NOMO-1 treated with dmso at 0.1 percent for 144 hours (cell line): ENCODE measurements around the gene DAP.
"Not testable (repeated sequence)": the region's sequence is repeated elsewhere in the genome, so short reads cannot be mapped to it uniquely, and the experiment has no call there.

ENCODE experiments used
- DNase-seq: peaks from one replicate; lab custom pipeline; 2025; ENCODE audit not compliant: unreplicated experiment; lab: John Stamatoyannopoulos, UW

Gene DAP

DNA sequence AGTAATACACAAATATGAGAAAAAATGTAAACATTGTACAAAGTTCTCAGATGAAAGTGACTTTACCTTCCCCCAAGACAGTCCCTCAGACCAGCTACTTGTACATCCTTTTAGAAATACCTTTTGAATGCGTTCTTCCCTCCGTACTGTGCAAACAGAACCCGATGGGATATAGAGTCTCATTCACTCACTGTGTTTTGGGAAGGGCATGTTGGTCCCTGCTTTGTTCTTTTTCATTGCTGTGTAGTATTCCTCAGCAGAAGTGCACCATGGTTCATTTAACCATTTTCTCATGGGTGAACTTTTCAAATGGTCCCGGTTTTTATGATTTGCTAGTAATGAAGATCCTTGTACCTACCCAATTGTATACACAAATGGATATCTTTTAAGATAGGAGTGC is 102.8 kb downstream of the DAP start:
- DNase-seq, result no peak

DNA sequence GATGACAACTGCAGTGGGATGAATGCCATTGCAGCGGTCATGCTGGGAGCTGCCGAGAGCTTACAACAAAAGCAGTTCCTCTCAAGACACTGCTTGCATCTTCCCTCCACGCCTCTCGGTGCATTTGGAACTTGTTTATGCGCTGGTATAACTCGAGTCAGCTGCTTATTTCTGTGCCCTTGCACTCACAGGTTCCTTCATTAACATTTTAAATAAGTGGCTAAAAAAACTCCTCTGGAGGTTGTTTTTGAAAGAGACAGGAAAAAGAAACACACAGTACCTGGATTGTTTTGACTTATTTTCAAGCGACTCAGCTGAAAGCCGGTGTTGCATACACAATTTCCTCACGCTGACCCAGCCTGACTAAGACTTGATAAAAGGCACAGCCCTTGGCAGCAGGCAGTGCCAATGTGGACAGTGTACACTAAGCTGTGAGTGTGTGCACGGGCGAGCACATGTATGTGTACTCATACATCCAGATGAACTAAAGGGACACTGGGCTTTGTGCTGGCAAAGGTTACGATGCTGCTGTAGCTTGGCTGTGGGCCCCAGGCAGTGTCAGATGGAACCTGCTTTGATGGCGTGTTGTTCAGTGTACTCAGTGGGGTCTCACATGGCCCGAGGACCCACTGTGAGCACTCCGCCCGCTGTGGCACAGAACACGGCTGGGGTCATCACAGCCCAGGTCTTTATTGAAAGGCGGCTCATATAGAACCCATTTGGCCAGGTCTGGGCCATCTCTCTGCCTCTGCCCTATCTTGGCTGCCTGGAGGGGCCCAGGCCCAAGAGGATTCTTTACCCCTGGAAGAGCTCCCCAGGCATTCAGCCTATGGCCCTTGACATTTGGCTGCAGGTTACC is 104.8 kb downstream of the DAP start:
- DNase-seq, result no peak

DNA sequence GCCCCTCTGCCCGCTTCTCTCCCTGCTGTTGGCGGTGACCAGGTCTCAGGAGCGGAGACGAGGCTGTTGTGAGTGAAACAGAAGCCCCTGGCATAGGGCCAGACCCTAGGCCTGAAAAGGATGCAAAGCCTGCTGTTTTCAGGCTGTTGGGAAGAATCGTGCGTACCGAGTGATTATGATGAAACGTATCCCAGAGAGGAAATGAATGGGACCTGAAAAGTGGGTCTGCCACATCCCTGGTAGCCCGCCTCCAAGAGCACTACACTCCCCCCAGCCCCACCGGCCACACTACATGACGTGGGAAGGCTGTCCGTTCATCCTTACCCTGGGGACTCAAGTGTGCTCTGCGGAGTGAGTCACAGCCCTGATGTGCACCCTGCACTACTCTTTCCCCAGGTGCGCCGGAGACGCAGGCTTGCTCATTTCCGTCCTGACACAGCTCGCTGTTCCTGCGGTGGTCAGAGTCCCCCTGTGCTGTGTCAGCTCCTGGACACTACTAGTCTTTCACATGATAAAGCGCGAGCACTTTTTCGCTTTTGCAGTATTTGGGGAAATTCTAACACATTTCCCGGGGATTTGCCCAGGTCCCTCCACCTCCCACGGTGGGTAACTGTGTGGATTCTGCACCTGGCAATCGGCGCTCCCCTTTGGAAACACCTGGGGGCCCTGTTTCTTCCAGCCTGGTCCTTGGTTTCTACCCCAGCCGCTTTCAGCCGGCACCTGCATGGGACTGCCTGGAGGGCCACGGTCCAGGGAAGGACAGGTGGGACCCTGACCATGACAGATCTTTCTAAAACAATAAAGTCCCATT is 105.7 kb downstream of the DAP start:
- DNase-seq, result no peak

DNA sequence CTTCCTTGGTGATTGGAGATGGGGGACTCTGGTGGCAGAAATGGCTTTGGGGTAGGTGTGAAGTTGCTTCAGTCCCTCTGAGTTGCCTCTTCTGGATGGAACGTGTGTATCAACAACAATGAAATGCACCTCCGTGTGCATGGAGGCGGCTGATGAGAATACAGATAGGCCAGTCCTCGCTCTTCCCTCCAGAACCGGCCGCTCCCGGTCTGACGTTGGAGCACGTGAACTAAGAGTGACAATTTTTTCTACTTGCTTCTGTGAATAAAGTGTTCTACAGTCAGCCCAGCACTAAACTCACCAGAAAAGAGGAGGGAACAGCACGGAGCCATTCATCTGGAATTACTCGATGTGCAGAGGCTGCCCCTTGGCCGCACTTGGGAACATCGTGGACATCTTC is 106.5 kb downstream of the DAP start:
- no peak for DNase-seq

DNA sequence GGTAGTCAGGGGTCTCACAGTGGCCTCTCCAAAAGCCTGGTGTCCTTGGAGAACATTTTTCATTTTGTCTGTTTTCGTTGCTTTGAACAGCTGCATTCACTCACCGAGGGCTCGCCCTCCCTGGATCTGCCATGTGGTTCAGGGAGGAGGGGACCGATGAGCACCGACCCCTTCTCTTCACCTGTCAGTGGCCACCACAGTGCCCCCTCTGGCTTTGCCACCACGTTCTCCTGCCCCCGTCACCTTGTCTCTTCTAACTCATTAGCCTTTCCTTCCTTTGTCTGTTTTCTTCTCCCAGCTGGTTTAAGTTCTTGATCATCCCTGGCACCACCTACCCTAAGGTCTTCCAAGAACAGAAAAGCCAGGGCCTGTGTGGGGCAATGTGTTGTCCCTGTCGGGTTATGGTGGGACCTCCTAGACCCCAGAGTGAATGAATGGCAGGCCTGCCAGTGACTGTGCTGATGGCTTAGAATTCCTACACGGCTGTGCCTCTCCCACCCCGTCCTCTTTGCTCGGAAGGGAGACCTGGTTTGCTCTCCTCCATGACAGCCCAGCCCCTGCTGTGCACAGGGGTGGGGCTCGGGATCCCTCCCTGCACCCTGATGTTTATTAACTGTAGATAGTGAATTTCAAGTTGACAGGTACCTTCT is 107.2 kb downstream of the DAP start:
- no peak for DNase-seq

DNA sequence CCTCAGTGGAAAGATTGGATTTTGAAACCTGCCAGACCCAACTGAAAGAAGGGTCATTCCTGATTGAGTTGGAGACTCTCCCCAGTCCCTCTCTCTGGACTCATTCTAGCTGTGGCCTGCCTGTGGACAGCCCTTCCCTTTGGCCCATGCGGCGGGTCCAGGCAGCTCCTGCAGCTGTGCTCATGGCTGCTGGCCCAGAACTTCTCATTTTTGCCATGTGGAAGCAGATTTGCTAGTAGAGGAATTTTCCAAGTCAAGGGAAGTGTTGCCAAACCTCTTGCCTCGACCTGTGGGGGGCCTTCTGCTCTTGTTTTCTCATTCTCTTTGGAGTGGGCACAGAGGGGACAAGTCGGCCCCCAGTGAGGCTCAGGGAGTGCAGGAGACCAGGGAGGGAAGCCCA is 108.0 kb downstream of the DAP start:
- DNase-seq, result no peak

DNA sequence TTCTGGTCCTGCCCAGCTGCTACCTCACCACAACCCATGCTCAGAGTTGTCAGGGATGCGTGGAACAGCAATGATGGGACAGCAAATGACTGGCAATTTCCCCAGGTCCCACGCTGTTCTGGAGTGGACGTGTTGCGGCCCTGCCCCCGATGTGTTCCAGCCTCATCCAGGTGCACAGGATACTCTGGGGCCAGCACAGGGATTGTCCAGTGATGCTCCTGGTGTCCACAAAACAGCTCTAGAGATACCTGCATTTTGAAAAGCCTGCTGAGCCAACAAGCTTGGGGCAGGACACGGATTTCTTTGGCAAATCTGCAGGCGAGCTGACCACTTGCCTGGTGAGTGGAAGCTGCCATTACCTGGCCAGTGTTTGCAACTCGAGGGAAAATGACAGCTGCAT is 108.4 kb downstream of the DAP start:
- no peak for DNase-seq

DNA sequence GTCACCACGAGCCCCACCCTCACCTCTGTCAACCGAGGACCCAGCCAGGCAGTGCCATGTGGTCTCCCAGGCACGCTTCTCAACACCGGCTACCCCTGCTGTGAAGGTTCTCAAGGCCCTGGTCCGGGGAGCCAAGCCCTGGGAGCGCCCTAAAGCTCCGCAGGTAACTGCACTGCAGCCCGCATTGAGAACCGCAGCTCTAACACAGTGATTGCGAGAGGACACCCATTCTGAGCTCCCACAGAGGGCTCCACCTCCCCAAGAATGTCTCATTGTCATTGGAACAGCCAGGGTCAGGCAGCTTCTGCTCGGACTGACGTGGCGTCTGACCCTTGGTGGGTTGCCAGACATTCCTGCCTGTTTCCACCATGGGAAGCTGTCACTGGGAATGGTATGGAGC is 108.9 kb downstream of the DAP start:
- DNase-seq, result no peak

DNA sequence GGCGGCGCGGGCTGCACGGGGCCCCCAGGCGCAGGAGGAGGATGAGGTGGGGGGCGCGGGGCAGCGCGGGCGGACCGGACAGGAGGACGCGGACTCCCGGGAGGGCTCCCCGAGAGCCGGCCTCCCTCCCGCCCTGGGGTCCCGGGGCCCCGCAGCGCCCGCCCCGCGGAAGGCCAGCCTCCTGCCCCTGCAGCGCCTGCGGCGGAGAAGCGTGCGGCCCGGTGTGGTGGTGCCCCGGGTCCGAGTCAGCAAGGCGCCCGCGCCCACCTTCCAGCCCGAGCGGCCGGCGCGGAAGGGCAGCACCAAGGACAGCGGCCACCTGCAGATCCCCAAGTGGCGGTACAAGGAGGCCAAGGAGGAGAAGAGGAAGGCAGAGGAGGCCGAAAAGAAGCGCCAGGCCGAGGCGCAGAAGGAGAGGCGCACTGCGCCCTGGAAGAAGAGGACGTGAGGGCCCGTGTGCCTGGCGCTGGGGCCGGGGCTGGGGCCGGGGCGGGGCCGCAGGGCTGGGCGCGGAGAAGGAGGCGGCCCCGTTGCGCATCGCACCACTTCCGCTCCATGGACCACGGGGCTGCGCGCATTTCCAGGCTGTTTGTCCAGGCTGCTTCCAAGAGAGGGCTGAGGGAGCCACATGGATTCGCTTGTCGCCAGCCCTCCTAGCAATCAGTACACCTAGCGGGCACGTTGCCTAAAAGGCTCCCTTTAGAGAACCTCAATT is 111.2 kb downstream of the DAP start:
- no peak for DNase-seq

DNA sequence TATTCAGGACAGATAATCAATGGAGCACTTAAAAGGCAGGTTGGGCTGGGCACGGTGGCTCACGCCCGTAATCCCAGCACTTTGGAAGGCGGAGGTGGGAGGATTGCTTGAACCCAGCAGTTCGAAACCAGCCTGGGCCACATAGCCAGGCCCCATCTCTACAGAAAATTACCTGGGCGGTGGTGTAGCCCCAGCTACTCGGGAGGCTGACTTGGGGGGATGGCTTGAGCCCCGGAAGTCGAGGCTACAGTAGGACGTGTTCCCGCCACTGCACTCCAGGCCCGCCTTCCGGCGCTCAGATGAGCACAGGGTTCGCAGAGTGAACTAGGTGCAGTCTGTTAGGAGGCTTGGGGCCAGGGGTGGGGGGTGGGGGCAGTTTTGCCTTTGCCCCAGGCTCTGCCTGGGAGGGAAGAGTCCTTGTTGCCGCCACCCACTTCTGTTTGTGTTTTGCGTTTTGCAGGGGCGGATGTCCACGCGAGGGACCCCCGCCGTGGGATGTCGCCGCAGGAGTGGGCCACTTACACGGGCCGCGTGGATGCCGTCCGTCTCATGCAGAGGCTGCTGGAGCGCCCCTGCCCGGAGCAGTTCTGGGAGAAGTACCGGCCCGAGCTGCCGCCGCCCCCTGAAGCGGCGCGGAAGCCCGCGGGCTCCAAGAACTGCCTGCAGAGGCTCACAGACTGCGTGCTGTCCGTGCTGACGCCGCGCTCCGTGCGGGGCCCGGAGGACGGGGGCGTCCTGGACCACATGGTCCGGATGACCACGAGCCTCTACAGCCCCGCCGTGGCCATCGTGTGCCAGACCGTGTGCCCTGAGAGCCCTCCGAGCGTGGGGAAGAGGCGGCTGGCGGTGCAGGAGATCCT is 112.0 kb downstream of the DAP start:
- DNase-seq, result no peak

DNA sequence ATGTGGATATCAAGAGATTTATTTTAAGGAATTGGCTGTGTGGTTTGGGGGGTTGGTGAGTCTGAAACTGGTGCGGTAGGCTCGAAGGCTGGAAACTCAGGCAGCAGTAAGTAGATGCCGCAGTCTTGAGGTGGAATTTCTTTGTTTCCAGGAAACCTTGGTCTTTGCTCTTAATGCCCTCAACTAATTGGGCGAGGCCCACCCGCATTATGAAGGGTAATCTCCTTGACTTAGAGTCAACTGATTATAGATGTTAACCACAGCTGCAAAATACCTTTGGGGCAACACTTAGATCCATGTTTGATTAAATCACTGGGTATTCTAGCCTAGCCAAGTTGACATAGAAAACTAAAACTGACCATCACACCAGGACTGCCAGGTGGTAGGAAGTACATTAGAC is 113.4 kb downstream of the DAP start:
- no peak for DNase-seq

DNA sequence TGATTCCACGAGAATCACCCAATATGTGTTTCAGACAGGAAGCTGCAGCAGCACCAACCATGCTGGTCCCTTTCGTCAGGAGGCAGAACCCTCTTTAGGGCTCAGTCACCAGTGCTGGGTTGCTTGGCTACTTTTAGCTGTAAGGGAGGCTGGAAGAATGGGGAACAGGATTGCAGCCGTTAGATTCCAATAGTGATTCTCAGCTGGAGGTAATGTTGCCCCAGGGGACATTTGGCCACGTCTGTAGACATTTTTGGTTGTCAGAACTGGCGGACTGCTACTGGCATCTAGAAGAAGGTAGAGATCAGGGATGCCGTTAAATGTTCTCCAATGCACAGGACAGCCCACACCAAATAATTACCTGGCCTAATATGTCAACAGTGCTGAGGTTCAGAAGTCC is 115.4 kb downstream of the DAP start:
- no peak for DNase-seq

DNA sequence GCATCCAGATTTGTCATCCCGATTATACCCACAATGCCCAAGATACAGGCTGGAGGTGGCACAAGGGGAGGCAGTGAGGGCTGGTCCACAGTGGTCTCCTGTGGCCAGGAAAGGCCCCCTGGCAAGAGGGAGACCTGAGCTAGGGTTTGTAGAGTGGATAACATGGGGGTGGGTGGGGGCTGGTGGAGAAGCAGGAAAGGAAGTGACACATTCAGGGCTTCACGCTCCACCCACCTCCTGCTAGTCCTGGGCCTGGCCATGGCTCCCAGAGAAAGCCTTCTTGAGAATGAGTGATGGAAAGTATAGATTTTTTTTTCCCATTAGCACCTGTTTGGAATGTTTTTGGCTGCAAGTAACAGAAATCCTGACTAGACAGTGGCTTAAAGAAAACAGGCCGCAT is 115.9 kb downstream of the DAP start:
- DNase-seq, result no peak

DNA sequence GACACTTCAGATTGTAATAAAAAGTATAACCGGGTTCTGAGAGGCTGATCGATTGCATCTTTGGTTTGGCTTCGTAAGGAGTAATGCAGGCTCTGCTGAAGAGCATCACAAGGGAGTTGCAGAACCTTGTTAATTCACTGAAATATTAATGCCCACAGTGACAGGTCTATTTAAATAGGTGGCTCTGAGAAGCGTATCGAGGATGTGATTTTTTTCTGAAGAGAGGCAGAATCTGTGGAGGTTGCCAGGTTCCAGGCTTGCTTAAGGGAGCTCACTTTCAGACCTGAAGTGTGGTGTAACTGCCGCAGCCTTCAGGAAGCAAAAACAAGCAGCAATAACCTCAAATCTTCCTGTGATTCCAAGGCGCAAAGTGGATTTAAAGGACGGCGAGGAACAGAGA is 116.8 kb downstream of the DAP start:
- no peak for DNase-seq

DNA sequence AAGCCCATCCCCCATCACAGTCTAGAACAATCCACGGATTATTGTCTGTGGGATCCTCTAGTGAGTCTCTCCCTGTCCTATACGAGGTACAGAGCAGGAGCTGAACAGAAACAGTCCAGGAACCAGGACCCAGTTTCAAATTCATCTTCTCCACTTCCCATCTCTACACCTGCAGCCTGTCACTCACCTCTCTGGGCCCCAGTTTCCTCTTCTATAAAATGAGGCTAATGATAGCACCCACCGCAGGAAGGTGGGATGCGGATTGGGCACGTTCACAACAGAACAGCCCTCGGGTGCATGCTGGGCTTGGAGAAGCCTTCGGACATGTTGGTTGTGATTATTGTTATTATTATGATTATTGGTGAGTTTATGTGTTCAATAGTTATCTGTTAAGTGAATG is 118.7 kb downstream of the DAP start:
- no peak for DNase-seq

DNA sequence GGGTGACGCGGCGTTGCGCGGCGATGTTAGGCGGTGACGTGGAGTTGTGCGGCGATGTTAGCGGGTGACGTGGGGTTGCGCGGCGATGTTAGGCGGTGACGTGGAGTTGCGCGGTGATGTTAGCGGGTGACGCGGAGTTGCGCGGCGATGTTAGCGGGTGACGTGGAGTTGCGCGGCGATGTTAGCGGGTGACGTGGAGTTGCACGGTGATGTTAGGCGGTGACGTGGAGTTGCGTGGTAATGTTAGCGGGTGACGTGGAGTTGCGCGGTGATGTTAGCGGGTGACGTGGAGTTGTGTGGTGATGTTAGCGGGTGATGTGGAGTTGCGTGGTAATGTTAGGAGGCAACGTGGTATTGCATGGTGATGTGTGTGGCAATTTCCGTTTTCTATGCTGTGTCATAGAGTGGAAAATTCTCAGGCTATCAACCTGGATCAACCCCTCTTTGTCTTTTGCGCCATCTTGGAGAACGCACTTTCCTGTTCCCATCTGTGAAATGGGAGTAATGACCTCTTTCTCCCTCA is 121.1 kb downstream of the DAP start:
- no peak for DNase-seq

DNA sequence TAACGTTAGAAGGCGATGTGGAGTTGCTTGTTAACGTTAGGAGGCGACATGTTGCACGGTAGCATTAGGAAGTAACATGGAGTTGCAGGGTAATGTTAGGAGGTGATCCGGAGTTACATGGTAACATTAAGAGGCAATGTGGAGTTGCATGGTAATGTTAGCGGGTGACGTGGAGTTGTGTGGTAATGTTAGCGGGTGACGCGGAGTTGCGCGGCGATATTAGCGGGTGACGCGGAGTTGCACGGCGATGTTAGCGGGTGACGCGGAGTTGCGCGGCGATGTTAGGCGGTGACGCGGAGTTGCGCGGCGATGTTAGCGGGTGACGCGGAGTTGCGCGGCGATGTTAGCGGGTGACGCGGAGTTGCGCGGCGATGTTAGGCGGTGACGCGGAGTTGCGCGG is 122.3 kb downstream of the DAP start:
- not testable (repeated sequence) for DNase-seq

DNA sequence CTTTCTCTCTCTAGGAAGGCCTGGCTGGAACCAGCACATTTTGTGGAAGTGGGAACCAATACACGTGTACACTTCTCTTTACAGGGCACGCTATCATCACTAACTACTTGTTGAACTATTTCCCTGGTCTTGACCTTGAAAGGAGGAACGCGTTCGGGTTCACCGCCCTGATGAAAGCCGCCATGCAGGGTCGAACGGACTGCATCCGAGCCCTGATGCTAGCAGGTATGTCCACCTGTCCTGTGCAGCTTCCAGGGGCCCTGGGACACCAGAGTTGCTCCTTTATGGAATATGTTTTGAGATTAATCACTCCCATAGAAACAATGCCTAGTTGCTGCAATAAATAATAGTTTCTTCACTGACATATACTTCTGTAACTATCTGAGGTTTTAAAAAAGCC is 123.1 kb downstream of the DAP start:
- no peak for DNase-seq

DNA sequence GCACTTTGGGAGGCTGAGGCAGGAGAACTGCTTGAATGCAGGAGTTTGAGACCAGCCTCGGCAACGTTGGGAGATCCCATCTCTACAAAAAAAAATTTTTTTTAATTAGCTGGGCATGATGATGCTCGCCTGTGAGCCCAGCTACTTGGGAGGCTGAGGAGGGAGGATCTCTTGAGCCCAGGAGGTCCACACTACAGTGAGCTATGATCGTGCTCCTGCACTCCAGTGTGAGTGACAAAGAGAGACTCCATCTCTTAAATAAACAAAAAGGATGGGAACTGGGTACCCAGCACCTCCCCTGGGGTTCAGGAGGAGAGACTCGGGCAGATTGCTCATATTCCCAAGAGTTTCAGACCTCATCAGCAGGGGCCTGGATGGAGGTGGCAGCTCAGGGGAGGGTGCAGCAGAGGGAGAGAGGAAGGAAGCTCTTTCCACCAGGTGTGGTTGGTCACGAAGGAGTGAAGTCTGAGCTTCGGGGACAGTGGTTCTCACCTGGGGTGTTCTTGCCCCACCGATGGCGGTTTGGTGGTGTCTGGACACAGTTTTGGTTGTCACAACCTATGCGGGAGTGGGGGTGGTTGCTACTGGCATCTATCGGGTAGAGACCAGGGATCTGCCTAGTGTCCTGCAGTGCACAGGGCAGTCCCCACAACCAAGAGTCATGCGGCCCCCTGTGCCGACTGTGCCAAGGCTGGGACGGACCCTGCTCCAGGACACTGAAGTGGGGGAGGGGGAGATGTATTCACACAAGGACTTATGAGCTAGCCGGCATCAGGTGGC is 124.5 kb downstream of the DAP start:
- no peak for DNase-seq
